Gastrocnemius medialis (tissue), 4 donors: ENCODE data around the gene SOD3. TPM values are rescaled to one million over a fixed set of nuclear protein-coding genes. Genes with fewer than 3 reads are reported as not detected.
A peak's percentile ranks its signal among the peaks of the same experiment; 100 is the strongest.

Source experiments
- ATAC-seq, 2 donors: fragments of 150-250 bp; one replicate each; pipeline ENCODE4 v1.9.1; 2016
- DNase-seq, 2 donors: peaks; one replicate each; pipeline ENCODE4 v3.0.0-alpha.2; 2019
- H3K27ac ChIP-seq, 4 donors: fragments of 200-600 bp; sonication (generic); 1 replicate in 1 of 4; 2 replicates in 3 of 4; pipeline ENCODE4 v1.5.1; 2016 to 2018; ENCODE audit warnings: mild to moderate bottlenecking in 2 of 4, moderate library complexity in 1 of 4
- H3K27me3 ChIP-seq, 3 donors: fragments of 200-600 bp; sonication (generic) in 2 of 3; 1 replicate in 1 of 3; 2 replicates in 2 of 3; pipeline versions ENCODE4 v1.5.1 to v1.6.0; 2016 to 2019; ENCODE audit warnings: mild to moderate bottlenecking in 1 of 3, moderate library complexity in 1 of 3
- H3K36me3 ChIP-seq, 2 donors: fragments of 200-600 bp; sonication (generic) in 1 of 2; one replicate each; pipeline ENCODE4 v1.5.1; 2017 to 2018
- H3K4me1 ChIP-seq, 2 donors: fragments of 200-600 bp; sonication (generic) in 1 of 2; one replicate each; pipeline ENCODE4 v1.5.1; 2016 to 2017; ENCODE audit warnings: mild to moderate bottlenecking in 2 of 2
- H3K4me3 ChIP-seq, 4 donors: fragments of 200-600 bp; sonication (generic) in 3 of 4; 1 replicate in 1 of 4; 2 replicates in 3 of 4; pipeline ENCODE4 v1.5.1; 2016 to 2019; ENCODE audit warnings: mild to moderate bottlenecking in 2 of 4
- H3K9me3 ChIP-seq, 3 donors: fragments of 200-600 bp; sonication (generic) in 2 of 3; 1 replicate in 1 of 3; 2 replicates in 2 of 3; pipeline ENCODE4 v1.5.1; 2016 to 2019
- POLR2A ChIP-seq, 2 donors: fragments of 450-650 bp; IDR thresholded peaks; one replicate each; pipeline ENCODE4 v1.6.1; 2017; ENCODE audit warnings: antibody characterized with exemption in 2 of 2, mild to moderate bottlenecking in 2 of 2, moderate library complexity in 2 of 2
- in situ Hi-C, 4 donors: fragments of 200-750 bp; cut with MboI; loops; one replicate each; pipeline versions ENCODE4 v1.15.0 to v1.8.0; 2017; ENCODE audit warnings: low sequenced_read_pairs in 4 of 4
- intact Hi-C: fragments of 100-400 bp; cut with DNase I; formaldehyde crosslinking; loops from one replicate; pipeline ENCODE4 v1.15.1; 2023; ENCODE audit warnings: low total_unique reads
- total RNA-seq, 4 donors: library from RNA; depleted of rRNA; stranded (reverse); fragments of >200 nt; gene quantifications; one replicate each; pipeline versions ENCODE4 v1.1.0 to v1.2.3, GENCODE V29; 2016
- TF ChIP-seq, protein P1 (sequence below), 5 experiments: fragments of 450-650 bp in 3 of 5; fragments of 200-600 bp in 2 of 5; sonication (generic) in 2 of 5; IDR thresholded peaks in 4 of 5; conservative IDR thresholded peaks in 1 of 5; 1 replicate in 4 of 5; 2 replicates in 1 of 5; pipeline ENCODE4 v1.5.1; 2016 to 2019; ENCODE audit warnings: antibody characterized with exemption in 5 of 5, mild to moderate bottlenecking in 3 of 5, moderate library complexity in 3 of 5

Gene SOD3
- total RNA-seq, 4 donors from 2014 or later: 2.5 to 13.0 (median 5.9) TPM

DNA sequence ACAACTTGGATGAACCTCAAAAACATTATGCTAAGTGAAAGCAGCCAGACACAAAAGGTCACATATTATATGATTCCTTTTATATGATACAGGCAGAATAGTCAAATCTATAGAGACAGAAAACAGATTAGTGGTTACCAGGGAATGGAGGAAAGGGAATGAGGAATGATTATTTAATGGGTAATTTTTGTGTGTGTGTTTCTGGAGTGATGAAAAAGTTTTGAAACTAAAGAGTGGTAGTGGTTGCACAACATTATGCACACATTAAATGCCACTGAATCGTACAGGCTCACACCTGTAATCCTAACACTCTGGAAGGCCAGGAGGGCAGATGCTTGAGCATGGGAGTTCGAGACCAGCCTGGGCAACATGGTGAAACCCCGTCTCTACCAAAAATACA, 19.6 kb upstream of the SOD3 start:
- ATAC-seq (no peak), DNase-seq (no peak)
- H3K4me3 ChIP-seq: no peak overlapping the region
- H3K27me3 ChIP-seq: no peaks in the 10 kb centered on the region
- no peaks in the 10 kb centered on the region for H3K9me3 ChIP-seq
- H3K4me1 ChIP-seq: no peaks in the 10 kb centered on the region
- in situ Hi-C loops (loop anchor here in 2 of 4 donors (25.0 kb wide), 1 partner anchor 288 kb away; no protein-coding TSS in a partner anchor), intact Hi-C loops (no loop called here)
- H3K36me3 ChIP-seq: no peaks in the 10 kb centered on the region
- no peak overlapping the region for H3K27ac ChIP-seq
- no peak for TF ChIP-seq POLR2A (IDR thresholded peaks at IDR 0.05)
- TF ChIP-seq, protein P1, sequence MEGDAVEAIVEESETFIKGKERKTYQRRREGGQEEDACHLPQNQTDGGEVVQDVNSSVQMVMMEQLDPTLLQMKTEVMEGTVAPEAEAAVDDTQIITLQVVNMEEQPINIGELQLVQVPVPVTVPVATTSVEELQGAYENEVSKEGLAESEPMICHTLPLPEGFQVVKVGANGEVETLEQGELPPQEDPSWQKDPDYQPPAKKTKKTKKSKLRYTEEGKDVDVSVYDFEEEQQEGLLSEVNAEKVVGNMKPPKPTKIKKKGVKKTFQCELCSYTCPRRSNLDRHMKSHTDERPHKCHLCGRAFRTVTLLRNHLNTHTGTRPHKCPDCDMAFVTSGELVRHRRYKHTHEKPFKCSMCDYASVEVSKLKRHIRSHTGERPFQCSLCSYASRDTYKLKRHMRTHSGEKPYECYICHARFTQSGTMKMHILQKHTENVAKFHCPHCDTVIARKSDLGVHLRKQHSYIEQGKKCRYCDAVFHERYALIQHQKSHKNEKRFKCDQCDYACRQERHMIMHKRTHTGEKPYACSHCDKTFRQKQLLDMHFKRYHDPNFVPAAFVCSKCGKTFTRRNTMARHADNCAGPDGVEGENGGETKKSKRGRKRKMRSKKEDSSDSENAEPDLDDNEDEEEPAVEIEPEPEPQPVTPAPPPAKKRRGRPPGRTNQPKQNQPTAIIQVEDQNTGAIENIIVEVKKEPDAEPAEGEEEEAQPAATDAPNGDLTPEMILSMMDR (IDR thresholded peaks at IDR 0.05 in 4 of 5, conservative IDR thresholded peaks at IDR 0.05 in 1 of 5): no peak

DNA sequence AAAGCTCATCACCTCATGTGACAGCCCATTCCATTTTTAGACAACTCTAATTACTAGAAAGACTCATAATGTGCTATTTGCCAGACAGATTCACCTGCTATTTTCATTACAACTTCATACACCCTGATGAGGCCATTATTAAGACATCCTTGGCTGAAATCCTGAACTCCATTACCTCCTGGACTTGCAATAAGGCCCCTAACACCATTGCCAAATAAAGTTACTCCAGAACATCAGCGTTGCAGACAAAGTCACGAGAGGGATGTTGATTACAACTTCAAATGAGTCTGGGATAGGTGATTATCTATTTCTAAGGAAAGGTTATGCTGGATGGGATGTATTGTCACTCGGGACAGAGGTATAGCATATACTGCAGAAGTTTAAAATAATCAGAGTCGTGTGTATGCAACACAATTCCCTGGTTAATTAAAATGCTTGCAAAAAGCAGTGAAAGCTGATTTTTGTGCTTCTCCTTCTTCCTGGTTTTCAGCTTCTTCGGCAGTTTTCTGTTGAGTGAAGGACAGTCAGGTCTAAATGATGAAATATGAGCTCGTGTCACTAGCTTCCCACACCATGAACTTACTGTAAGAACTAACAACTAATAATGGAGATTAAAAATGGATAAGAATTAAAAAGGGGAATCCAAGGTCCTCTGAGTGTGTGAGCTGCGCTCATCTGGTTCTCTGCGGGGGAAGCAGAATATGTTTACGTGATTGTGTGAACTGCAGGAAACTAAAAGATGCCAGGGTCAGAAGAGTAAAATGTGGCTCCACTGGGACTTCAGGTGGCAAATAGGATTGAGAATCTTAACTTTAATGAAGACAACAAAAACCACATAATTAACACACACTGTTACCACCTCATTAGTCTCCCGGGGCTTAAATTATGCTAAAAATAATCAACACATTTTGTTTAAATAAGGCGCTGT, 17.6 kb upstream of the SOD3 start:
- TF ChIP-seq, protein P1 (IDR thresholded peaks at IDR 0.05 in 4 of 5, conservative IDR thresholded peaks at IDR 0.05 in 1 of 5): no peak
- no peak for TF ChIP-seq POLR2A (IDR thresholded peaks at IDR 0.05)
- Histone ChIP-seq H3K36me3 (no peaks in the 10 kb centered on the region), H3K27me3 (no peaks in the 10 kb centered on the region), H3K4me3 (no peak overlapping the region), H3K4me1 (peaks cover 7 to 16% of the 10 kb centered on the region in 2 donors), H3K27ac (peak overlapping the region in 2 of 4 donors; percentile 32 to 48), H3K9me3 (no peaks in the 10 kb centered on the region)
- ATAC-seq (no peak), DNase-seq (no peak)
- in situ Hi-C loops: loop anchor here in 2 of 4 donors (25.0 kb wide), 1 partner anchor 290 kb away; no protein-coding TSS in a partner anchor
- intact Hi-C loops: no loop called here

DNA sequence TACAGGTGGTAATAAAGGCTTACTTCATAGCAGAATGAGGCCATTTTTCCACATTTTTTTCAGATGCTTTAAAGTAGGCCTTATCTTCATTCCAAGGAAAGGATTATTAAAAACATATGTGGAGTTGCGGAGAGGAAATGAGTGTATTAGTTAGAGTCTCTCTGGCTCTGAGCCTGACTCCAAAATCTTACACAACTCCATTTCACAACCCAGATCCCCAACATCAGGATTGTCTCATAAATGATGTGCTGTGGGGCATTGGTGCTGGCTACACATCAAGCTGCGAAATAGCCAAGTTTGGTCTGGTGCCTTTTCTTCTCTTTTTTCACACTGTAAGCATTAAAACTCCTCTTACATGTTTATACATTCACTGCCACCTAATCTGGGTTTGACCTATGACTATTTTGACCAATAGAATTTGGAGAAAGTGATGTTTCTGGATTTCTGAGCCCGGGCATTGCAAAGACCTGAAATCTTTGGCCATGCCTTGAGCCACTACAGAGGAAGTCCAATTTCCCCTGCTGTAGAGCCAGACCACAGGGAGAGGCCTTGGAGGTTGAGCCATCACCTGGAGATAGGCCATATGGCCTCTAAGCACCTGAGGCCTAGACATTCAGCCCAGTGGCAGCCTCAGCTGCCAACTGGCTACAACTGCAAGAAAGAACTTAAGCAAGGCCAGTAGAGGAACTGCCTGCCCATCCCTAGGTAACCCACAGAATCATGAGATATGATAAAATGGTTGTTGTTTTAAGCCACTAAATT, 16.7 kb upstream of the SOD3 start:
- Histone ChIP-seq H3K4me1 (peaks cover 7 to 16% of the 10 kb centered on the region in 2 donors), H3K36me3 (no peaks in the 10 kb centered on the region), H3K9me3 (no peaks in the 10 kb centered on the region), H3K27ac (peak overlapping the region in 1 of 4 donors; percentile 18), H3K27me3 (no peaks in the 10 kb centered on the region), H3K4me3 (no peak overlapping the region)
- intact Hi-C loops (no loop called here), in situ Hi-C loops (loop anchor here in 2 of 4 donors (25.0 kb wide), 1 partner anchor 291 kb away; no protein-coding TSS in a partner anchor)
- TF ChIP-seq, protein P1 (IDR thresholded peaks at IDR 0.05 in 4 of 5, conservative IDR thresholded peaks at IDR 0.05 in 1 of 5): no peak
- TF ChIP-seq POLR2A (IDR thresholded peaks at IDR 0.05): no peak
- ATAC-seq: peak; percentile 61 to 72
- DNase-seq: peak; percentile 18 to 71

DNA sequence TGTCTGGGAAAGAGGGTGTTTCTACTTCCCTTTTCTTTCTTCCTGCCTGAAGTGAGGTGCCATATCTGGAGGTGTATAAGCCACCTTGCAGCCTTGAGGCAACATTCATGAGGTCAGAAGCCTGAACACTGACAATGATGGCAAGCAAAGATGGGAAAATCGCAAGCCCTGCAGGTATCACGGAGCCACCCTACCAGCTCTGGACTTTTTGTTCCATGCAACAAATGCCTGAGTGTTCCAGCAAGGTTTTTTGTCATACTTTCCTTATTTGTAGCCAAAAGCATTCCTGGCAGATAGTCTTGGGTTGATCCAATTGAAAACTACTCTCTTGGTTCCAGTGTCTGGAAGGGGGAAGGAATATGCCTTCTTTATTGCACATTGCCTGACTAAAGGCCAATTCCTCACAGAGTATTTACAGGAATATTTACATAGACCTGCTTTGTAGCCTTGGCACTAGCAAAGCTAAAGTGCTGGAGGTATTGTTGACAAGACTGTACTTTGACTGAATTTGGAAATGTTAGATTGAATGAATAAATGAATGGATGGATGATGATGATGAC, 14.4 kb upstream of the SOD3 start:
- DNase-seq: no peak
- H3K4me1 ChIP-seq: peaks cover 7 to 16% of the 10 kb centered on the region in 2 donors
- no peaks in the 10 kb centered on the region for H3K36me3 ChIP-seq
- H3K27ac ChIP-seq: no peak overlapping the region
- TF ChIP-seq, protein P1 (IDR thresholded peaks at IDR 0.05 in 4 of 5, conservative IDR thresholded peaks at IDR 0.05 in 1 of 5): no peak
- no peak for TF ChIP-seq POLR2A (IDR thresholded peaks at IDR 0.05)
- no peaks in the 10 kb centered on the region for H3K9me3 ChIP-seq
- intact Hi-C loops: loop anchor here (5.0 kb wide), 1 partner anchor 49 kb away; no protein-coding TSS in a partner anchor
- H3K27me3 ChIP-seq: no peaks in the 10 kb centered on the region
- no peak for ATAC-seq
- H3K4me3 ChIP-seq: no peak overlapping the region
- in situ Hi-C loops: loop anchor here in 2 of 4 donors (25.0 kb wide), 1 partner anchor 294 kb away; no protein-coding TSS in a partner anchor
